Stimulated activated CD4-positive, alpha-beta T cell treated with anti-CD3 and anti-CD28 coated beads, TNF-alpha, amount 100 ng/mL, for 4 hours (primary cell): Measurements from ENCODE around the gene GLS.
"Not testable (repeated sequence)": the region's sequence is repeated elsewhere in the genome, so short reads cannot be mapped to it uniquely, and the experiment has no call there.

Experiments used
- DNase-seq, 3 experiments: peaks; one replicate each; pipeline ENCODE4 v3.0.0-alpha.2; 2020; ENCODE audit warnings: low read depth in 3 of 3

Gene GLS

GRCh38 chr2:190993292-190993643, 112.6 kb downstream of the GLS start:
- no peak for DNase-seq

GRCh38 chr2:190994148-190994547, 113.5 kb downstream of the GLS start:
- no peak for DNase-seq

- not testable (repeated sequence) for DNase-seq
These were observed 114.7 kb downstream of the GLS start for GRCh38 chr2:190995315-190995714.

GRCh38 chr2:190996338-190996946, 115.8 kb downstream of the GLS start:
- no peak for DNase-seq

GRCh38 chr2:190996947-190997346, 116.3 kb downstream of the GLS start:
- no peak for DNase-seq

- DNase-seq = no peak
These were observed 117.0 kb downstream of the GLS start for GRCh38 chr2:190997526-190998113.

- no peak for DNase-seq
These were observed 118.4 kb downstream of the GLS start for GRCh38 chr2:190999058-190999457.

- DNase-seq = no peak
These were observed 119.5 kb downstream of the GLS start for GRCh38 chr2:190999949-191000665.

- DNase-seq = no peak
These were observed 120.4 kb downstream of the GLS start for GRCh38 chr2:191001032-191001431.

GRCh38 chr2:191001624-191002023, 121.0 kb downstream of the GLS start:
- DNase-seq = no peak

- no peak for DNase-seq
These were observed 123.0 kb downstream of the GLS start for GRCh38 chr2:191003405-191004309.

GRCh38 chr2:191006297-191006696, 125.7 kb downstream of the GLS start:
- no peak for DNase-seq

GRCh38 chr2:191006997-191007783, 126.6 kb downstream of the GLS start:
- no peak for DNase-seq

- DNase-seq = no peak
These were observed 127.7 kb downstream of the GLS start for GRCh38 chr2:191008286-191008685.

- DNase-seq = no peak
These were observed 129.1 kb downstream of the GLS start for GRCh38 chr2:191009541-191010374.

GRCh38 chr2:191010887-191011885, 130.6 kb downstream of the GLS start:
- DNase-seq = no peak

- no peak for DNase-seq
These were observed 131.7 kb downstream of the GLS start for GRCh38 chr2:191012346-191012745.

- no peak for DNase-seq
These were observed 132.4 kb downstream of the GLS start for GRCh38 chr2:191012845-191013681.

- DNase-seq = no peak
These were observed 133.0 kb downstream of the GLS start for GRCh38 chr2:191013682-191013931.
